Activated B cell treated with CpG ODN at 0.5 μM for 24 hours (primary cell): ENCODE results near the gene FOXA1. TPM values are rescaled to one million over a fixed set of nuclear protein-coding genes. Genes with fewer than 3 reads are reported as not detected.

Experiments
- ATAC-seq: fragments of 200-7000 bp; cut with Tn5 transposase; one replicate; pipeline ENCODE4 v1.10.0; 2021; ENCODE audit warnings: low read depth, mild to moderate bottlenecking, moderate library complexity
- CTCF ChIA-PET: fragments of 350-600 bp; sonication (Branson Sonifier 250); formaldehyde crosslinking; loops from one replicate; lab custom pipeline; 2021; ENCODE audit warnings: antibody characterized with exemption; lab: Charles Lee
- POLR2A ChIA-PET: fragments of 350-600 bp; sonication (Branson Sonifier 250); formaldehyde crosslinking; loops from one replicate; lab custom pipeline; 2021; ENCODE audit warnings: antibody characterized with exemption; lab: Charles Lee
- DNase-seq: peaks from one replicate; pipeline ENCODE4 v3.0.0; 2022
- H3K27ac Mint-ChIP-seq: one replicate; pipeline ENCODE4 v1.8.0; 2020; ENCODE audit warnings: mixed read lengths
- H3K27me3 Mint-ChIP-seq: one replicate; pipeline ENCODE4 v1.8.0; 2021; ENCODE audit warnings: mixed read lengths
- H3K36me3 Mint-ChIP-seq: one replicate; pipeline ENCODE4 v1.8.0; 2021; ENCODE audit warnings: low read depth, mixed read lengths
- H3K4me1 Mint-ChIP-seq: one replicate; pipeline ENCODE4 v1.8.0; 2021; ENCODE audit warnings: mixed read lengths
- H3K4me3 Mint-ChIP-seq: one replicate; pipeline ENCODE4 v1.8.0; 2020; ENCODE audit warnings: mild to moderate bottlenecking, mixed read lengths
- H3K9me3 Mint-ChIP-seq: one replicate; pipeline ENCODE4 v1.8.0; 2020; ENCODE audit warnings: mixed read lengths
- intact Hi-C: fragments of 100-400 bp; cut with micrococcal nuclease; formaldehyde crosslinking; loops from one replicate; pipeline ENCODE4 v1.15.1; 2024
- total RNA-seq: library from RNA; stranded (reverse); gene quantifications from 2 replicates; pipeline ENCODE4 v1.2.3, GENCODE V29; 2022
- TF ChIP-seq, protein P1 (sequence below): fragments of 200-600 bp; IDR thresholded peaks from one replicate; pipeline ENCODE4 v1.8.0; 2022; ENCODE audit warnings: antibody characterized with exemption, mild to moderate bottlenecking

The FOXA1 gene
- not detected in 2 replicates for total RNA-seq

DNA sequence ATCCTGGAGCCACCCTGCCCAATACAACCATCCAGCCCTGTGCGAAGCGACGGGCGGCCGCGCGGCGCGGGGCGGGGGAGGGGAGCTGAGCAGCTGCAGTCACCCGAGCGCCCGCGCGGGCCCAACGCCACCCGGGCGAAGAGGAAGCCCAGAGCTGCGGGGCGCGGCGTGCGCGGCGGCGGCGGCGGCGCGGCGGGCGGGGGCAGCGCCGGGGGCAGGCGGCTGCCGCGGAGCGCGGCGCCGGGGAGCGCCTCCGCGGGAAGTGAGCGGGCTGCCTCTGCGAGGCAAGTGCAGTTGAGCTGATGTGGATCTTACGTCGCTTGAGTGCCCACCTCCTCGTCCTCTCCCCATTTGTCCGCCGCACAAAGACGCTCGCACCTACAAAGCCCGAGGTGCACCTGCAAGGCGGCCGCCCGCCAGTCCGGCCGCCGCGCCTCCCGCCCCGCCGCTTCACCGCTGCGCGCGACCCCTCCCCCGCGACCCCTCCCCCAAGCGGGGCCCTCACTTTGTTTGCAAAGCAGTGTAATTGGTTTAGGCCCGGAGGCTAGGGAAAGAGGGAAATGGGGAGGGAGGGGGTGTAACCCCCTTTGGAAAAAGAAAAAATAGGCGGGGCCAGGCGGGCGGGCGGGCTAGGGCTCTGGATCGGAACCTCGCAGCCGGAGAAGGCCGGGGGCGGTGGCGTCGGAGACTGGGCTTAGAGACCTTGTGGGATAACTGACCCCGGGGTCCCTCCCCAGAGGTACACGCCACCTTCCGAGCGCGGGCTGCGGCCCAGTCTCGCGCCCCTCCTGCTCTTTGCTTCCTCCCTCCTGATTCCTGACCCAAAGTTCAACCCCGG, at the start of gene FOXA1, which contains the start of gene TTC6:
Gene FOXA1, minus strand, starts transcription at position 279 of the 838 bp plus-strand sequence. Its CDS starts 277 bp downstream, at position 2.
Gene TTC6, plus strand, starts transcription at position 659 of the 838 bp plus-strand sequence. CDS start 26,436 bp downstream, outside the sequence.
- ChIA-PET POLR2A (no interaction called here), CTCF (no interaction called here)
- ATAC-seq: no peak
- H3K36me3 Mint-ChIP-seq: no peaks in the 10 kb centered on the region
- peaks cover 21% of the 10 kb centered on the region for H3K4me1 Mint-ChIP-seq
- TF ChIP-seq, protein P1, sequence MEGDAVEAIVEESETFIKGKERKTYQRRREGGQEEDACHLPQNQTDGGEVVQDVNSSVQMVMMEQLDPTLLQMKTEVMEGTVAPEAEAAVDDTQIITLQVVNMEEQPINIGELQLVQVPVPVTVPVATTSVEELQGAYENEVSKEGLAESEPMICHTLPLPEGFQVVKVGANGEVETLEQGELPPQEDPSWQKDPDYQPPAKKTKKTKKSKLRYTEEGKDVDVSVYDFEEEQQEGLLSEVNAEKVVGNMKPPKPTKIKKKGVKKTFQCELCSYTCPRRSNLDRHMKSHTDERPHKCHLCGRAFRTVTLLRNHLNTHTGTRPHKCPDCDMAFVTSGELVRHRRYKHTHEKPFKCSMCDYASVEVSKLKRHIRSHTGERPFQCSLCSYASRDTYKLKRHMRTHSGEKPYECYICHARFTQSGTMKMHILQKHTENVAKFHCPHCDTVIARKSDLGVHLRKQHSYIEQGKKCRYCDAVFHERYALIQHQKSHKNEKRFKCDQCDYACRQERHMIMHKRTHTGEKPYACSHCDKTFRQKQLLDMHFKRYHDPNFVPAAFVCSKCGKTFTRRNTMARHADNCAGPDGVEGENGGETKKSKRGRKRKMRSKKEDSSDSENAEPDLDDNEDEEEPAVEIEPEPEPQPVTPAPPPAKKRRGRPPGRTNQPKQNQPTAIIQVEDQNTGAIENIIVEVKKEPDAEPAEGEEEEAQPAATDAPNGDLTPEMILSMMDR: no peak
- H3K4me3 Mint-ChIP-seq: peak within 1 kb of the TSS; percentile 63
- H3K27me3 Mint-ChIP-seq: peaks cover 60% of the 10 kb centered on the region
- DNase-seq: no peak
- H3K27ac Mint-ChIP-seq: peak within 1 kb of the TSS; percentile 71
- intact Hi-C loops: loop anchor here (5.0 kb wide), 1 partner anchor 938 kb away; no protein-coding TSS in a partner anchor
- no peaks in the 10 kb centered on the region for H3K9me3 Mint-ChIP-seq

- Mint-ChIP-seq H3K4me3 (no peak overlapping the region), H3K36me3 (no peaks in the 10 kb centered on the region), H3K27ac (no peak overlapping the region), H3K9me3 (peaks cover 2% of the 10 kb centered on the region), H3K4me1 (no peaks in the 10 kb centered on the region), H3K27me3 (no peaks in the 10 kb centered on the region)
- intact Hi-C loops: no loop called here
- no peak for DNase-seq
- ChIA-PET POLR2A (no interaction called here), CTCF (no interaction called here)
- no peak for ATAC-seq
- TF ChIP-seq, protein P1: no peak
Observed at GRCh38 chr14:37643701-37644100, 48.7 kb upstream of the FOXA1 start.

GRCh38 chr14:37642125-37642524, 47.1 kb upstream of the FOXA1 start:
- TF ChIP-seq, protein P1: no peak
- peaks cover 2% of the 10 kb centered on the region for H3K9me3 Mint-ChIP-seq
- intact Hi-C loops: no loop called here
- no peak for ATAC-seq
- no peak overlapping the region for H3K27ac Mint-ChIP-seq
- no peak for DNase-seq
- no peaks in the 10 kb centered on the region for H3K27me3 Mint-ChIP-seq
- H3K4me1 Mint-ChIP-seq: no peaks in the 10 kb centered on the region
- ChIA-PET POLR2A (no interaction called here), CTCF (no interaction called here)
- no peak overlapping the region for H3K4me3 Mint-ChIP-seq
- no peaks in the 10 kb centered on the region for H3K36me3 Mint-ChIP-seq

DNA sequence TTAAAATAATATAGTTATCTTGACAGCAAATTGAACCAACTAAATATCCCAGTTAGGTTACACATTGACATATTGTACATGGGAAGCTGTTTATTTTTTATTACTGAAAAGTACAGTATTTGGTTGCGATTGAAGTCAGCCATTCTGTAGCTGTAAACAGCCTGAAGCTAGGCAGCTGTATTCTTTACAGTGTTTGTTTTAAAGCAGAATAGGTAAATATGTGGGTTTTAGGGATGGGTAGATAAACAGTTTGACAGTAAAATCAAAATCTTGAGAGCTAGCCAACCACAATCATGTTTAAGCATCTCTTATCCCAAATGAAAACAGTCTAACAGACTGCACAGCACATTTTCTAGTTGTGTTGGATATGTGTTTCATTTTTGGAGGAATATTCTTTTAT, 46.1 kb upstream of the FOXA1 start:
- POLR2A ChIA-PET: no interaction called here
- ATAC-seq (no peak), DNase-seq (no peak)
- H3K9me3 Mint-ChIP-seq: peaks cover 4% of the 10 kb centered on the region
- TF ChIP-seq, protein P1: no peak
- intact Hi-C loops: no loop called here
- CTCF ChIA-PET: no interaction called here
- H3K4me3 Mint-ChIP-seq: no peak overlapping the region
- H3K27me3 Mint-ChIP-seq: no peaks in the 10 kb centered on the region
- no peaks in the 10 kb centered on the region for H3K4me1 Mint-ChIP-seq
- H3K36me3 Mint-ChIP-seq: no peaks in the 10 kb centered on the region
- no peak overlapping the region for H3K27ac Mint-ChIP-seq

DNA sequence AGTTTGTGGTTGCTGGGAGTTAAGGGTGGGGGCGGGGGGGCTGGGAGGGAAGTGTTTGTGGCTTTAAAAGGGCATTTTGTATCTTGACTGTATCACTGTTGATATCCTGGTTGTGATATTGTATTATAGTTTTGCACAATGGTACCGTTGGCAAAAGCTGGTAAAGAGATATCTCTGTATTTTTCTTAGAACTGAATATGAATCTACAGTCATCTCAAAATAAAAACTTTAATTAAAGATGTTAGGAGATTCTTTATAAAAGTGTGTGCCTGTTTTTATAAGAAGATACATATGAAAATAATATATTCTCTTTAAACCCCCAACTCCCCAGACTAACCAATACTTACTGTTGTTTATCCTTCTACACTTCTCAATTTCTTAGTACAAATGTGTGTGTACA, 43.5 kb upstream of the FOXA1 start:
- ChIA-PET POLR2A (no interaction called here), CTCF (no interaction called here)
- DNase-seq (no peak), ATAC-seq (no peak)
- no peaks in the 10 kb centered on the region for H3K4me1 Mint-ChIP-seq
- TF ChIP-seq, protein P1: no peak
- intact Hi-C loops: no loop called here
- H3K27me3 Mint-ChIP-seq: no peaks in the 10 kb centered on the region
- no peak overlapping the region for H3K4me3 Mint-ChIP-seq
- no peaks in the 10 kb centered on the region for H3K36me3 Mint-ChIP-seq
- H3K9me3 Mint-ChIP-seq: peaks cover 4% of the 10 kb centered on the region
- no peak overlapping the region for H3K27ac Mint-ChIP-seq
